Measurements from ENCODE around the gene SEL1L3.
A peak's percentile ranks its signal among the peaks of the same experiment; 100 is the strongest.
"Not testable (repeated sequence)": the region's sequence is repeated elsewhere in the genome, so short reads cannot be mapped to it uniquely, and the experiment has no call there.

The SEL1L3 gene

GRCh38 chr4:25862411-25863346, at the start of gene SEL1L3:
SEL1L3 (minus strand) TSS chr4:25862988; CDS start chr4:25862836, 152 bp downstream.
- peak; percentile 51 to 73 for DNase-seq
- TF ChIP-seq GATA1 (IDR thresholded peaks at IDR 0.05; ENCODE audit: low read depth, low read length) (no peak), POLR2A (IDR thresholded peaks at IDR 0.05; ENCODE audit: low read length) (no peak)

GRCh38 chr4:25911356-25911755, 48.6 kb upstream of the SEL1L3 start:
- no peak for DNase-seq
- TF ChIP-seq POLR2A (IDR thresholded peaks at IDR 0.05; ENCODE audit: low read length) (no peak), GATA1 (IDR thresholded peaks at IDR 0.05; ENCODE audit: low read depth, low read length) (no peak)

- no peak for DNase-seq
- TF ChIP-seq POLR2A (IDR thresholded peaks at IDR 0.05; ENCODE audit: low read length) = no peak
- TF ChIP-seq GATA1 (IDR thresholded peaks at IDR 0.05; ENCODE audit: low read depth, low read length) = no peak
Observed at GRCh38 chr4:25908491-25908901, 45.7 kb upstream of the SEL1L3 start.

- DNase-seq = not testable (repeated sequence)
Observed at GRCh38 chr4:25906113-25906512, 43.3 kb upstream of the SEL1L3 start.

- no peak for DNase-seq
- TF ChIP-seq GATA1 (IDR thresholded peaks at IDR 0.05; ENCODE audit: low read depth, low read length) (no peak), POLR2A (IDR thresholded peaks at IDR 0.05; ENCODE audit: low read length) (no peak)
Observed at GRCh38 chr4:25905371-25905770, 42.6 kb upstream of the SEL1L3 start.

- no peak for DNase-seq
- TF ChIP-seq POLR2A (IDR thresholded peaks at IDR 0.05; ENCODE audit: low read length) = no peak
- no peak for TF ChIP-seq GATA1 (IDR thresholded peaks at IDR 0.05; ENCODE audit: low read depth, low read length)
Observed at GRCh38 chr4:25904748-25905082, 41.9 kb upstream of the SEL1L3 start.

GRCh38 chr4:25903900-25904747, 41.3 kb upstream of the SEL1L3 start:
- peak in 1 of 2 experiments; percentile 16 for DNase-seq
- TF ChIP-seq GATA1 (IDR thresholded peaks at IDR 0.05; ENCODE audit: low read depth, low read length) (no peak), POLR2A (IDR thresholded peaks at IDR 0.05; ENCODE audit: low read length) (no peak)

GRCh38 chr4:25901030-25901430, 38.2 kb upstream of the SEL1L3 start:
- no peak for DNase-seq
- TF ChIP-seq GATA1 (IDR thresholded peaks at IDR 0.05; ENCODE audit: low read depth, low read length) (no peak), POLR2A (IDR thresholded peaks at IDR 0.05; ENCODE audit: low read length) (no peak)

GRCh38 chr4:25900310-25900709, 37.5 kb upstream of the SEL1L3 start:
- DNase-seq = no peak
- TF ChIP-seq POLR2A (IDR thresholded peaks at IDR 0.05; ENCODE audit: low read length) (no peak), GATA1 (IDR thresholded peaks at IDR 0.05; ENCODE audit: low read depth, low read length) (no peak)

GRCh38 chr4:25896776-25897539, 34.2 kb upstream of the SEL1L3 start:
- TF ChIP-seq GATA1 (IDR thresholded peaks at IDR 0.05; ENCODE audit: low read depth, low read length) (no peak), POLR2A (IDR thresholded peaks at IDR 0.05; ENCODE audit: low read length) (no peak)
- DNase-seq = no peak

- TF ChIP-seq GATA1 (IDR thresholded peaks at IDR 0.05; ENCODE audit: low read depth, low read length) (no peak), POLR2A (IDR thresholded peaks at IDR 0.05; ENCODE audit: low read length) (no peak)
- DNase-seq = no peak
Observed at GRCh38 chr4:25892796-25893195, 30.0 kb upstream of the SEL1L3 start.

- no peak for DNase-seq
- TF ChIP-seq POLR2A (IDR thresholded peaks at IDR 0.05; ENCODE audit: low read length) = no peak
- TF ChIP-seq GATA1 (IDR thresholded peaks at IDR 0.05; ENCODE audit: low read depth, low read length) = no peak
Observed at GRCh38 chr4:25890571-25891485, 28.0 kb upstream of the SEL1L3 start.
